ENCODE results near the gene AAK1.
"Not testable (repeated sequence)": the region's sequence is repeated elsewhere in the genome, so short reads cannot be mapped to it uniquely, and the experiment has no call there.

Gene AAK1

GRCh38 chr2:69623236-69623635, 20.3 kb downstream of the AAK1 start:
- no peak for DNase-seq

GRCh38 chr2:69622805-69623204, 20.7 kb downstream of the AAK1 start:
- not testable (repeated sequence) for DNase-seq

GRCh38 chr2:69622017-69622540, 21.5 kb downstream of the AAK1 start:
- not testable (repeated sequence) for DNase-seq

- no peak for DNase-seq
Measured at GRCh38 chr2:69621440-69621839, 22.1 kb downstream of the AAK1 start.

- DNase-seq, result no peak
Measured at GRCh38 chr2:69620870-69621269, 22.7 kb downstream of the AAK1 start.

- DNase-seq, result no peak
Measured at GRCh38 chr2:69619725-69620124, 23.8 kb downstream of the AAK1 start.

GRCh38 chr2:69618362-69618761, 25.2 kb downstream of the AAK1 start:
- no peak for DNase-seq

- DNase-seq, result no peak
Measured at GRCh38 chr2:69617744-69618143, 25.8 kb downstream of the AAK1 start.

GRCh38 chr2:69616755-69617154, 26.8 kb downstream of the AAK1 start:
- DNase-seq, result no peak

- DNase-seq, result no peak
Measured at GRCh38 chr2:69615969-69616368, 27.6 kb downstream of the AAK1 start.

- DNase-seq, result no peak
Measured at GRCh38 chr2:69615078-69615625, 28.4 kb downstream of the AAK1 start.

GRCh38 chr2:69612707-69613106, 30.8 kb downstream of the AAK1 start:
- DNase-seq, result no peak

GRCh38 chr2:69612200-69612599, 31.3 kb downstream of the AAK1 start:
- DNase-seq, result no peak

- no peak for DNase-seq
Measured at GRCh38 chr2:69608109-69608508, 35.4 kb downstream of the AAK1 start.

GRCh38 chr2:69606771-69607170, 36.8 kb downstream of the AAK1 start:
- not testable (repeated sequence) for DNase-seq

GRCh38 chr2:69605284-69605683, 38.3 kb downstream of the AAK1 start:
- no peak for DNase-seq

- DNase-seq, result no peak
Measured at GRCh38 chr2:69604836-69605235, 38.7 kb downstream of the AAK1 start.

GRCh38 chr2:69604026-69604678, 39.4 kb downstream of the AAK1 start:
- DNase-seq, result peak; percentile 7

GRCh38 chr2:69603146-69603743, 40.3 kb downstream of the AAK1 start:
- DNase-seq, result peak; percentile 25

- peak; percentile 77 for DNase-seq
Measured at GRCh38 chr2:69601179-69601612, 42.3 kb downstream of the AAK1 start.

GRCh38 chr2:69600425-69600824, 43.1 kb downstream of the AAK1 start:
- DNase-seq, result no peak

- DNase-seq, result no peak
Measured at GRCh38 chr2:69597843-69598610, 45.5 kb downstream of the AAK1 start.

- no peak for DNase-seq
Measured at GRCh38 chr2:69597105-69597504, 46.4 kb downstream of the AAK1 start.

- DNase-seq, result no peak
Measured at GRCh38 chr2:69594341-69594740, 49.2 kb downstream of the AAK1 start.
